Measurements from ENCODE around the gene PITPNC1.
"Not testable (repeated sequence)": the region's sequence is repeated elsewhere in the genome, so short reads cannot be mapped to it uniquely, and the experiment has no call there.

The PITPNC1 gene

GRCh38 chr17:67376737-67377487, at the start of gene PITPNC1:
PITPNC1 (plus strand) TSS chr17:67377281.
- peak; percentile 76 to 80 for DNase-seq (ENCODE audit: low read depth in 2 of 2)

GRCh38 chr17:67328026-67328425, 49.1 kb upstream of the PITPNC1 start:
- no peak for DNase-seq (ENCODE audit: low read depth in 2 of 2)

GRCh38 chr17:67331381-67332161, 45.5 kb upstream of the PITPNC1 start:
- not testable (repeated sequence) for DNase-seq (ENCODE audit: low read depth in 2 of 2)

GRCh38 chr17:67332162-67332508, 44.9 kb upstream of the PITPNC1 start:
- DNase-seq (ENCODE audit: low read depth in 2 of 2), result not testable (repeated sequence)

GRCh38 chr17:67335245-67335835, 41.7 kb upstream of the PITPNC1 start:
- no peak for DNase-seq (ENCODE audit: low read depth in 2 of 2)

- DNase-seq (ENCODE audit: low read depth in 2 of 2), result no peak
These were observed 40.2 kb upstream of the PITPNC1 start for GRCh38 chr17:67336859-67337258.

- DNase-seq (ENCODE audit: low read depth in 2 of 2), result not testable (repeated sequence)
These were observed 38.7 kb upstream of the PITPNC1 start for GRCh38 chr17:67338353-67338752.

- no peak for DNase-seq (ENCODE audit: low read depth in 2 of 2)
These were observed 33.8 kb upstream of the PITPNC1 start for GRCh38 chr17:67343237-67343636.

GRCh38 chr17:67347826-67348225, 29.3 kb upstream of the PITPNC1 start:
- no peak for DNase-seq (ENCODE audit: low read depth in 2 of 2)

- no peak for DNase-seq (ENCODE audit: low read depth in 2 of 2)
These were observed 27.7 kb upstream of the PITPNC1 start for GRCh38 chr17:67349420-67349819.

- no peak for DNase-seq (ENCODE audit: low read depth in 2 of 2)
These were observed 23.9 kb upstream of the PITPNC1 start for GRCh38 chr17:67353161-67353560.

GRCh38 chr17:67353929-67354574, 23.0 kb upstream of the PITPNC1 start:
- no peak for DNase-seq (ENCODE audit: low read depth in 2 of 2)

GRCh38 chr17:67358612-67359011, 18.5 kb upstream of the PITPNC1 start:
- DNase-seq (ENCODE audit: low read depth in 2 of 2), result no peak

- DNase-seq (ENCODE audit: low read depth in 2 of 2), result no peak
These were observed 16.9 kb upstream of the PITPNC1 start for GRCh38 chr17:67359960-67360791.

GRCh38 chr17:67360880-67361279, 16.2 kb upstream of the PITPNC1 start:
- DNase-seq (ENCODE audit: low read depth in 2 of 2), result no peak

GRCh38 chr17:67362173-67362572, 14.9 kb upstream of the PITPNC1 start:
- no peak for DNase-seq (ENCODE audit: low read depth in 2 of 2)

GRCh38 chr17:67364847-67365737, 12.0 kb upstream of the PITPNC1 start:
- no peak for DNase-seq (ENCODE audit: low read depth in 2 of 2)

GRCh38 chr17:67365738-67366192, 11.3 kb upstream of the PITPNC1 start:
- DNase-seq (ENCODE audit: low read depth in 2 of 2), result no peak

- DNase-seq (ENCODE audit: low read depth in 2 of 2), result peak; percentile 92 to 95
These were observed 10.6 kb upstream of the PITPNC1 start, which contains the start of gene PSMD12 for GRCh38 chr17:67366193-67367157. PSMD12 (minus strand) TSS chr17:67366577; CDS start chr17:67366519, 58 bp downstream.
